Subcutaneous abdominal adipose tissue (tissue), 5 donors: Measurements from ENCODE around the gene MT1F.
"Not testable (repeated sequence)": the region's sequence is repeated elsewhere in the genome, so short reads cannot be mapped to it uniquely, and the experiment has no call there.

Source experiments
- H3K27ac ChIP-seq: one replicate; pipeline ENCODE4 v1.7.0; 2013; ENCODE audit warnings: low read depth, mild to moderate bottlenecking, inconsistent platforms, low read length, moderate library complexity
- H3K27me3 ChIP-seq, 5 donors: one replicate each; pipeline ENCODE4 v1.7.0; 2013; ENCODE audit warnings: low read length in 5 of 5, inconsistent platforms in 1 of 5; ENCODE audit not compliant: control insufficient read depth in 5 of 5, insufficient read depth in 4 of 5
- H3K36me3 ChIP-seq, 5 donors: one replicate each; pipeline ENCODE4 v1.7.0; 2013; ENCODE audit warnings: low read length in 5 of 5; ENCODE audit not compliant: control insufficient read depth in 5 of 5, insufficient read depth in 5 of 5
- H3K4me1 ChIP-seq, 5 donors: one replicate each; pipeline ENCODE4 v1.7.0; 2013; ENCODE audit warnings: low read length in 5 of 5, mild to moderate bottlenecking in 3 of 5, moderate library complexity in 1 of 5; ENCODE audit not compliant: control insufficient read depth in 5 of 5, insufficient read depth in 5 of 5
- H3K4me3 ChIP-seq, 5 donors: one replicate each; pipeline ENCODE4 v1.7.0; 2013; ENCODE audit warnings: low read length in 5 of 5, low read depth in 1 of 5
- H3K9ac ChIP-seq, 5 donors: one replicate each; pipeline ENCODE4 v1.7.0; 2013; ENCODE audit warnings: low read length in 5 of 5, mild to moderate bottlenecking in 4 of 5, moderate library complexity in 3 of 5
- H3K9me3 ChIP-seq, 5 donors: one replicate each; pipeline ENCODE4 v1.7.0; 2013; ENCODE audit warnings: low read length in 5 of 5; ENCODE audit not compliant: control insufficient read depth in 5 of 5
- donor health status: healthy.
- donor health status: healthy.
- donor health status: healthy.
- donor health status: healthy.
- donor health status: healthy.

Gene MT1F

GRCh38 chr16:56671691-56672090 lies 13.9 kb downstream of the MT1F start:
- not testable (repeated sequence) for H3K9me3 ChIP-seq, H3K4me3 ChIP-seq, H3K9ac ChIP-seq, H3K36me3 ChIP-seq, H3K27ac ChIP-seq
- H3K4me1 ChIP-seq = peaks cover 0 to 25% (median 17%) of the 10 kb centered on the region in 5 donors
- peaks cover 0 to 36% (median 15%) of the 10 kb centered on the region in 5 donors for H3K27me3 ChIP-seq

DNA sequence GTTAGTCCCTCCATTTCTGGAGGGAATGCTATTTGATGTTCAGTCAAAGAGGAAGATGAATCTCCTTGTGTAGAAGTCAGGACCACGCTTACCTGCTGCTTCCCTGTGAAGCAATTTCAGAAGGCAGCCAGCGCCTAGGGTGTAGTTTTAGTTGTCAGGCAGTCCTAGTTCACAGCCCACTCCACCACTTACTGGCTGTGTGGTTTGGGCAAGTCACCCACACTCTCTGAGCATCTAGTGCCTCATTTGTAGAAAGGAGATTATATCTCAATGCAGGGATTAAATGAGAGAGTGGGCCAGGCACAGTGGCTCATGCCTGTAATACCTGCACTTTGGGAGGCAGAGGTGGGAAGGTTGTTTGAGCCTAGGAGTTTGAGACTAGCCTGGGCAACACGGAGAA lies 14.4 kb downstream of the MT1F start:
- H3K9ac ChIP-seq, H3K27ac ChIP-seq, H3K9me3 ChIP-seq, H3K36me3 ChIP-seq, H3K4me3 ChIP-seq: not testable (repeated sequence)
- Histone ChIP-seq H3K27me3 (peaks cover 0 to 39% (median 15%) of the 10 kb centered on the region in 5 donors), H3K4me1 (peaks cover 0 to 25% (median 17%) of the 10 kb centered on the region in 5 donors)

GRCh38 chr16:56672761-56673536 lies 15.2 kb downstream of the MT1F start:
- no peak overlapping the region for H3K4me3 ChIP-seq
- H3K9ac ChIP-seq = no peak overlapping the region
- H3K9me3 ChIP-seq = no peaks in the 10 kb centered on the region
- peaks cover 0 to 19% (median 12%) of the 10 kb centered on the region in 5 donors for H3K4me1 ChIP-seq
- no peak overlapping the region for H3K27ac ChIP-seq
- peaks cover 0 to 35% (median 15%) of the 10 kb centered on the region in 5 donors for H3K27me3 ChIP-seq
- H3K36me3 ChIP-seq = no peaks in the 10 kb centered on the region

- no peak overlapping the region for H3K4me3 ChIP-seq
- H3K27ac ChIP-seq = no peak overlapping the region
- no peaks in the 10 kb centered on the region for H3K9me3 ChIP-seq
- peaks cover 0 to 14% (median 8%) of the 10 kb centered on the region in 5 donors for H3K4me1 ChIP-seq
- H3K9ac ChIP-seq = no peak overlapping the region
- H3K36me3 ChIP-seq = no peaks in the 10 kb centered on the region
- H3K27me3 ChIP-seq = peaks cover 0 to 30% (median 6%) of the 10 kb centered on the region in 5 donors
Observed at GRCh38 chr16:56673921-56674320, 16.2 kb downstream of the MT1F start.

GRCh38 chr16:56674570-56674969 lies 16.8 kb downstream of the MT1F start:
- H3K27ac ChIP-seq, H3K4me1 ChIP-seq, H3K9me3 ChIP-seq, H3K4me3 ChIP-seq, H3K9ac ChIP-seq, H3K36me3 ChIP-seq: not testable (repeated sequence)
- peaks cover 0 to 24% (median 4%) of the 10 kb centered on the region in 5 donors for H3K27me3 ChIP-seq

DNA sequence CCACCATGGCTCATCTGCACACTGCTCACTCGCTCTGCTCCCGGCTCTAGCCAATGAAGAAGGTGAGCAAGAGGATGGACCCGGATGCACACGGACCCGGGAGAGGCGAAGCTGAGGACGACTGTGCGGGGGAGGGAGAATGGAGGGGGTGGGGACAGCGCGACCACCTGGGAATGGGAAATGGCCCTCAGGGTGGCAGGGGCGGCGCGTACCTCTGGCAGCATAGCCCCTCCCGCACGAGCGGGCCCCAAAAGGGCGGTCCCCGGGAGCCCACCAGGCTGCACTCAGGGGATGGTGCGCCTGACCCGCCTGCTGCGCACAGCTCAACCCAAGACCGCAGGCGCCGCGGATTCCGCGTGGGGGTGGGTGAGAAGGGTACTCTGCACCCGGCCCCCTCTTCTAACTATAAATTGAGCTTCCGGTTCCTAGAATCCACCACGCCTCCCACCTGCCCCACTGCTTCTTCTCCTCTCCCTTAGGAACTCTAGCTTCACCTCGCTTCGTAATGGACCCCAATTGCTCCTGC lies 18.0 kb downstream of the MT1F start:
- Histone ChIP-seq H3K27me3 (peaks cover 0 to 16% (median under 1%) of the 10 kb centered on the region in 5 donors), H3K4me3 (no peak overlapping the region), H3K9me3 (no peaks in the 10 kb centered on the region), H3K36me3 (no peaks in the 10 kb centered on the region), H3K9ac (no peak overlapping the region), H3K27ac (no peak overlapping the region), H3K4me1 (peaks cover 0 to 4% (median under 1%) of the 10 kb centered on the region in 5 donors)

GRCh38 chr16:56677474-56677873 lies 19.7 kb downstream of the MT1F start:
- H3K4me1 ChIP-seq = peaks cover 3 to 16% (median 13%) of the 10 kb centered on the region in 5 donors
- H3K36me3 ChIP-seq = no peaks in the 10 kb centered on the region
- H3K27me3 ChIP-seq = peaks cover 0 to 16% (median 0%) of the 10 kb centered on the region in 5 donors
- no peak overlapping the region for H3K9ac ChIP-seq
- H3K27ac ChIP-seq = no peak overlapping the region
- no peak overlapping the region for H3K4me3 ChIP-seq
- H3K9me3 ChIP-seq = no peaks in the 10 kb centered on the region

- Histone ChIP-seq H3K9ac (no peak overlapping the region), H3K27ac (no peak overlapping the region), H3K9me3 (no peaks in the 10 kb centered on the region), H3K4me3 (no peak overlapping the region), H3K4me1 (peaks cover 10 to 34% (median 30%) of the 10 kb centered on the region in 5 donors), H3K36me3 (peaks cover 0 to 2% (median 0%) of the 10 kb centered on the region in 5 donors), H3K27me3 (peaks cover 0 to 10% (median 0%) of the 10 kb centered on the region in 5 donors)
Observed at GRCh38 chr16:56679078-56679730, 21.4 kb downstream of the MT1F start.

GRCh38 chr16:56679818-56680217 lies 22.1 kb downstream of the MT1F start:
- Histone ChIP-seq H3K9me3 (no peaks in the 10 kb centered on the region), H3K4me3 (no peak overlapping the region), H3K27me3 (peaks cover 0 to 10% (median 0%) of the 10 kb centered on the region in 5 donors), H3K36me3 (peaks cover 0 to 2% (median 0%) of the 10 kb centered on the region in 5 donors), H3K4me1 (peaks cover 10 to 40% (median 35%) of the 10 kb centered on the region in 5 donors), H3K27ac (no peak overlapping the region), H3K9ac (no peak overlapping the region)
